Kidney (tissue), 14 donors: ENCODE data around the gene TMEM236. TPM values are rescaled to one million over a fixed set of nuclear protein-coding genes. Genes with fewer than 3 reads are reported as not detected.

ENCODE experiments used
- DNase-seq, 5 donors: peaks; one replicate each; pipeline ENCODE4 v3.0.0-alpha.2; 2013 to 2020
- FAIRE-seq: peaks from 2 replicates; lab custom pipeline; 2012; peaks lifted over from hg19 to GRCh38; lab: Jason Lieb, UNC
- H3K27ac ChIP-seq, 2 donors: one replicate each; pipeline ENCODE4 v1.7.0; 2013; ENCODE audit warnings: low read depth in 2 of 2, low read length in 2 of 2, inconsistent platforms in 1 of 2
- H3K27me3 ChIP-seq: one replicate; pipeline ENCODE4 v1.7.1; 2013; ENCODE audit warnings: low read length, inconsistent platforms; ENCODE audit not compliant: control insufficient read depth, insufficient read depth
- H3K36me3 ChIP-seq, 3 donors: one replicate each; pipeline versions ENCODE4 v1.7.0 to v1.7.1; 2013; ENCODE audit warnings: low read length in 3 of 3, control low read depth in 1 of 3, inconsistent platforms in 1 of 3; ENCODE audit not compliant: insufficient read depth in 3 of 3, control insufficient read depth in 2 of 3
- H3K4me1 ChIP-seq, 3 donors: one replicate each; pipeline versions ENCODE4 v1.7.0 to v1.7.1; 2013; ENCODE audit warnings: low read length in 3 of 3, inconsistent platforms in 1 of 3, low read depth in 1 of 3; ENCODE audit not compliant: control insufficient read depth in 2 of 3, insufficient read depth in 2 of 3
- H3K4me3 ChIP-seq, 3 donors: one replicate each; pipeline versions ENCODE4 v1.7.0 to v1.8.1; 2013; ENCODE audit warnings: low read length in 3 of 3, control low read depth in 1 of 3, inconsistent platforms in 1 of 3
- H3K9ac ChIP-seq, 3 donors: one replicate each; pipeline versions ENCODE4 v1.7.0 to v1.7.1; 2013; ENCODE audit warnings: low read length in 3 of 3, control low read depth in 1 of 3, inconsistent platforms in 1 of 3
- H3K9me3 ChIP-seq, 3 donors: one replicate each; pipeline versions ENCODE4 v1.7.0 to v1.7.1; 2013; ENCODE audit warnings: low read length in 3 of 3, control low read depth in 1 of 3, inconsistent platforms in 1 of 3; ENCODE audit not compliant: control insufficient read depth in 2 of 3, insufficient read depth in 1 of 3
- intact Hi-C: fragments of 100-400 bp; cut with DNase I; formaldehyde crosslinking; loops from one replicate; pipeline ENCODE4 v1.11.1; 2022
- polyA plus RNA-seq: library from polyadenylated mRNA; stranded (reverse); fragments of 350-450 nt; fragmentation: Illumina TruSeq; extraction: RNeasy Lipid Tissue Mini Kit (QIAGEN cat#74804); gene quantifications from one replicate; pipeline ENCODE4 v1.2.3, GENCODE V29; 2014; ENCODE audit warnings: low read depth, low replicate concordance; ENCODE audit not compliant: insufficient read depth
- total RNA-seq: library from RNA; stranded (reverse); fragmentation: NEBNext Ultra II Directional; extraction: Animal tissue kit (Norgen Biotek cat#: 25700); gene quantifications from one replicate; pipeline ENCODE4 v1.2.1, GENCODE V29; 2021
- TF ChIP-seq, protein P1 (sequence below): IDR thresholded peaks from 3 replicates; pipeline ENCODE4 v1.5.1; 2012; ENCODE audit warnings: mild to moderate bottlenecking, moderate library complexity, borderline replicate concordance; ENCODE audit not compliant: insufficient read depth; ENCODE audit errors: extremely low read depth
- donor health status: control.
- donor health status: control.
- donor health status: control.
- donor health status: control.
- donor health status: control.
- donor health status: DM: yes; HTN: yes; CAD: no.
- donor health status: Normal renal cell carcinoma (clear cell type).

Gene TMEM236
- total and polyA plus RNA-seq, 2 donors from 2014 or later: 0.09 to 1.9 TPM

- Histone ChIP-seq H3K4me3 (peak overlapping the region in 2 of 3 donors; percentile 11 to 42), H3K36me3 (no peaks in the 10 kb centered on the region), H3K27ac (no peak overlapping the region), H3K9ac (no peak overlapping the region), H3K9me3 (no peaks in the 10 kb centered on the region), H3K27me3 (no peaks in the 10 kb centered on the region), H3K4me1 (no peaks in the 10 kb centered on the region)
- peak in 3 of 5 donors; percentile 25 to 46 (median 27) for DNase-seq
- FAIRE-seq: no peak
- intact Hi-C loops: no loop called here
- TF ChIP-seq, protein P1, sequence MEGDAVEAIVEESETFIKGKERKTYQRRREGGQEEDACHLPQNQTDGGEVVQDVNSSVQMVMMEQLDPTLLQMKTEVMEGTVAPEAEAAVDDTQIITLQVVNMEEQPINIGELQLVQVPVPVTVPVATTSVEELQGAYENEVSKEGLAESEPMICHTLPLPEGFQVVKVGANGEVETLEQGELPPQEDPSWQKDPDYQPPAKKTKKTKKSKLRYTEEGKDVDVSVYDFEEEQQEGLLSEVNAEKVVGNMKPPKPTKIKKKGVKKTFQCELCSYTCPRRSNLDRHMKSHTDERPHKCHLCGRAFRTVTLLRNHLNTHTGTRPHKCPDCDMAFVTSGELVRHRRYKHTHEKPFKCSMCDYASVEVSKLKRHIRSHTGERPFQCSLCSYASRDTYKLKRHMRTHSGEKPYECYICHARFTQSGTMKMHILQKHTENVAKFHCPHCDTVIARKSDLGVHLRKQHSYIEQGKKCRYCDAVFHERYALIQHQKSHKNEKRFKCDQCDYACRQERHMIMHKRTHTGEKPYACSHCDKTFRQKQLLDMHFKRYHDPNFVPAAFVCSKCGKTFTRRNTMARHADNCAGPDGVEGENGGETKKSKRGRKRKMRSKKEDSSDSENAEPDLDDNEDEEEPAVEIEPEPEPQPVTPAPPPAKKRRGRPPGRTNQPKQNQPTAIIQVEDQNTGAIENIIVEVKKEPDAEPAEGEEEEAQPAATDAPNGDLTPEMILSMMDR: no peak
Observed at GRCh38 chr10:17836942-17837341, 84.9 kb downstream of the TMEM236 start.

DNA sequence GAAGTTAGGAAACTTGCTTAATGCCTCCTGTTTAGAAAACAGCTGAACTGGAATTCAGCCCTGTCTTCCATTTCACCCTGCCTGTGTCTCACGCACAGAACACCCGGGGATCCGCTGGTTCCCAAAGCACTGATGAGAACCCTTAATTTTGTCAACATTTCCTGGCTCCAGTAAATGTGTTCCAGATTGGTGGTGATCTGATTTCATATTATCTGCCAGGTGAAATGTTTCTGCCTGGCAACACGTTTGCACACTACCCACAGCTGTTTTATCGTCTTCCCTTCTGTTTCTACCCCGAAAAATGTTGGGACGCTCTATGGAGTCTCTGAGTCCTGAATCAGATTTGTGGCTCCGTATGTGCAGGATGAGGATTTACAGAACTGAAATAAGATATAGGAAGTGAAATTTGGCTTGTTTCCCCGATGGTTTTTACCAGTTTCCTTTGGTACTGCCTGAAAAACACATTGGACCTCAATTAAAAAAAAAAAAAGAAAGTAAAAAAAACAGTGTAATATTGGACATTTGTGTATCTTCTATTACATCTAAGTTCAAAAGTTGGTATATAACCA, 86.2 kb downstream of the TMEM236 start:
- FAIRE-seq: no peak
- H3K9ac ChIP-seq: no peak overlapping the region
- no peak overlapping the region for H3K4me3 ChIP-seq
- no peak overlapping the region for H3K27ac ChIP-seq
- H3K36me3 ChIP-seq: no peaks in the 10 kb centered on the region
- no peaks in the 10 kb centered on the region for H3K27me3 ChIP-seq
- no peaks in the 10 kb centered on the region for H3K9me3 ChIP-seq
- TF ChIP-seq, protein P1: no peak
- DNase-seq: no peak
- intact Hi-C loops: no loop called here
- H3K4me1 ChIP-seq: no peaks in the 10 kb centered on the region

- intact Hi-C loops: no loop called here
- Histone ChIP-seq H3K4me1 (no peaks in the 10 kb centered on the region), H3K27me3 (no peaks in the 10 kb centered on the region), H3K9me3 (no peaks in the 10 kb centered on the region), H3K9ac (no peak overlapping the region), H3K27ac (no peak overlapping the region), H3K4me3 (no peak overlapping the region), H3K36me3 (no peaks in the 10 kb centered on the region)
- TF ChIP-seq, protein P1: no peak
- no peak for DNase-seq
- no peak for FAIRE-seq
Observed at GRCh38 chr10:17841050-17841449, 89.0 kb downstream of the TMEM236 start.

GRCh38 chr10:17842641-17843040, 90.6 kb downstream of the TMEM236 start:
- no peak overlapping the region for H3K27ac ChIP-seq
- no peaks in the 10 kb centered on the region for H3K36me3 ChIP-seq
- no peak overlapping the region for H3K4me3 ChIP-seq
- no peaks in the 10 kb centered on the region for H3K4me1 ChIP-seq
- DNase-seq (no peak), FAIRE-seq (peak; percentile 3)
- no peak overlapping the region for H3K9ac ChIP-seq
- H3K9me3 ChIP-seq: no peaks in the 10 kb centered on the region
- TF ChIP-seq, protein P1: no peak
- H3K27me3 ChIP-seq: no peaks in the 10 kb centered on the region
- intact Hi-C loops: no loop called here
